Karpas-422 (cell line): ENCODE results near the gene LRIT2. TPM values are rescaled to one million over a fixed set of nuclear protein-coding genes. Genes with fewer than 3 reads are reported as not detected.

ENCODE experiments used
- total RNA-seq: library from RNA; depleted of rRNA; stranded (reverse); fragments of >200 nt; shearing (Covaris generic); gene quantifications from 2 replicates; pipeline ENCODE4 v1.2.3, GENCODE V29; 2014; ENCODE audit warnings: low replicate concordance; rRNA removed

The LRIT2 gene
- total RNA-seq, 1 experiment from 2014 or later: not detected

Other genes starting within 250 kb of the LRIT2 start
- 78.4 and 82.3 TPM in 2 replicates for gene GHITM, start 86.0 kb downstream of the LRIT2 start, total RNA-seq
- gene GPR15LG, start 51.7 kb downstream of the LRIT2 start, total RNA-seq: not detected in 2 replicates
- not detected in 2 replicates for gene CDHR1, start 31.0 kb downstream of the LRIT2 start, total RNA-seq
- gene LRIT1, start 16.0 kb upstream of the LRIT2 start, total RNA-seq: not detected in 2 replicates
- gene RGR, start 19.5 kb upstream of the LRIT2 start, total RNA-seq: not detected in 2 replicates
- gene CCSER2, start 103.0 kb upstream of the LRIT2 start, total RNA-seq: 3.5 and 12.4 TPM in 2 replicates